ENCODE measurements around the gene DSPP.

The DSPP gene

GRCh38 chr4:87631668-87632067 lies 23.3 kb downstream of the DSPP start:
- DNase-seq (ENCODE audit: low read depth in 2 of 2) = no peak

GRCh38 chr4:87632469-87632868 lies 24.1 kb downstream of the DSPP start:
- DNase-seq (ENCODE audit: low read depth in 2 of 2) = no peak

- DNase-seq (ENCODE audit: low read depth in 2 of 2) = no peak
These were observed 24.9 kb downstream of the DSPP start for GRCh38 chr4:87633243-87633642.

GRCh38 chr4:87644286-87644685 lies 36.0 kb downstream of the DSPP start:
- DNase-seq (ENCODE audit: low read depth in 2 of 2) = no peak

GRCh38 chr4:87649980-87650379 lies 41.7 kb downstream of the DSPP start, which contains the start of gene DMP1:
TSS of gene DMP1 (plus strand) at chr4:87650280. CDS start at chr4:87656493, 6,213 bp downstream.
- no peak for DNase-seq (ENCODE audit: low read depth in 2 of 2)

- DNase-seq (ENCODE audit: low read depth in 2 of 2) = no peak
These were observed 42.6 kb downstream of the DSPP start for GRCh38 chr4:87650938-87651337.

GRCh38 chr4:87651941-87652340 lies 43.6 kb downstream of the DSPP start:
- no peak for DNase-seq (ENCODE audit: low read depth in 2 of 2)

- DNase-seq (ENCODE audit: low read depth in 2 of 2) = no peak
These were observed 46.2 kb downstream of the DSPP start for GRCh38 chr4:87654487-87655044.

- no peak for DNase-seq (ENCODE audit: low read depth in 2 of 2)
These were observed 49.2 kb downstream of the DSPP start for GRCh38 chr4:87657525-87657924.

- DNase-seq (ENCODE audit: low read depth in 2 of 2) = no peak
These were observed 51.1 kb downstream of the DSPP start for GRCh38 chr4:87659247-87659931.

GRCh38 chr4:87662871-87663270 lies 54.5 kb downstream of the DSPP start:
- DNase-seq (ENCODE audit: low read depth in 2 of 2) = no peak

Data from stimulated activated CD8-positive, alpha-beta memory T cell treated with anti-CD3 and anti-CD28 coated beads, Interleukin-15, amount 100 ng/mL, for 4 hours (primary cell).